GM12878 (cell line): ENCODE data around the gene SCG2. TPM values are rescaled to one million over a fixed set of nuclear protein-coding genes. Genes with fewer than 3 reads are reported as not detected.

Source experiments
- ATAC-seq: fragments of 200-7000 bp; cut with Tn5 transposase; 3 replicates; pipeline ENCODE4 v1.9.1; 2020; ENCODE audit warnings: mild to moderate bottlenecking, moderate library complexity
- BruUV-seq: library from RNA; stranded (reverse); fragments of 400-500 nt; replicated peaks from 2 replicates; lab custom pipeline; 2021; lab: Mats Ljungman, UMichigan
- CTCF ChIA-PET: fragments of 300-600 bp; sonication (Branson Sonifier 250); formaldehyde crosslinking; extraction: SDS; loops from one replicate; lab custom pipeline; 2021; ENCODE audit warnings: inconsistent platforms; lab: Yijun Ruan, JAX
- POLR2A ChIA-PET: fragments of 350-600 bp; formaldehyde crosslinking; extraction: SDS; loops from one replicate; lab custom pipeline; 2021; ENCODE audit warnings: inconsistent platforms; lab: Charles Lee
- RAD21 ChIA-PET: fragments of 300-600 bp; sonication (Branson Sonifier 250); formaldehyde crosslinking; loops from one replicate; lab custom pipeline; 2023; ENCODE audit warnings: antibody characterized with exemption; ENCODE audit not compliant: unreplicated experiment; lab: Charles Lee
- SMC1A ChIA-PET: fragments of 300-600 bp; sonication (Branson Sonifier 250); formaldehyde crosslinking; loops from one replicate; lab custom pipeline; 2023; ENCODE audit not compliant: unreplicated experiment, uncharacterized antibody; lab: Charles Lee
- DNase-seq: peaks from one replicate; pipeline ENCODE4 v3.0.0-alpha.2; 2011; ENCODE audit warnings: low read depth, low spot score
- FAIRE-seq: peaks from 3 replicates; lab custom pipeline; 2011; peaks lifted over from hg19 to GRCh38; lab: Jason Lieb, UNC
- H2AFZ ChIP-seq: 2 replicates; pipeline ENCODE4 v1.6.0; 2011; ENCODE audit warnings: low read depth, low read length, control low read depth; ENCODE audit not compliant: control insufficient read depth
- H3K27ac ChIP-seq: 2 replicates; pipeline ENCODE4 v1.5.1; 2011; ENCODE audit warnings: control low read depth; ENCODE audit not compliant: control insufficient read depth, insufficient read depth
- H3K27me3 ChIP-seq, 2 experiments: replicated peaks in 1 of 2; 2 replicates each; pipeline versions ENCODE4 v1.6.0 to v1.6.1; 2011; ENCODE audit warnings: low read length in 1 of 2; ENCODE audit not compliant: control insufficient read depth in 2 of 2, insufficient read depth in 2 of 2
- H3K36me3 ChIP-seq, 2 experiments: 2 replicates each; pipeline ENCODE4 v1.5.1; 2011; ENCODE audit warnings: low read length in 1 of 2; ENCODE audit not compliant: control insufficient read depth in 2 of 2, insufficient read depth in 2 of 2
- H3K4me1 ChIP-seq: 2 replicates; pipeline ENCODE4 v1.6.1; 2011; ENCODE audit warnings: mild to moderate bottlenecking, low read length, moderate library complexity, mixed read lengths; ENCODE audit not compliant: control insufficient read depth, insufficient read depth
- H3K4me2 ChIP-seq: 2 replicates; pipeline ENCODE4 v1.6.0; 2011; ENCODE audit warnings: control low read depth; ENCODE audit not compliant: control insufficient read depth, insufficient read depth
- H3K4me3 ChIP-seq: fragments of 200-600 bp; sonication (generic); 2 replicates; pipeline ENCODE4 v1.5.1; 2016
- H3K79me2 ChIP-seq: 2 replicates; pipeline ENCODE4 v1.6.0; 2011; ENCODE audit warnings: low read length; ENCODE audit not compliant: control insufficient read depth, insufficient read depth
- H3K9ac ChIP-seq: 2 replicates; pipeline ENCODE4 v1.8.0; 2011; ENCODE audit warnings: low read length, control low read depth, mixed read lengths; ENCODE audit not compliant: control insufficient read depth, insufficient read depth
- H3K9me3 ChIP-seq: replicated peaks from 3 replicates; pipeline ENCODE4 v1.5.1; 2011; ENCODE audit warnings: mild to moderate bottlenecking, low read length; ENCODE audit not compliant: control insufficient read depth, insufficient read depth
- H4K20me1 ChIP-seq: 2 replicates; pipeline ENCODE4 v1.6.0; 2011; ENCODE audit not compliant: control insufficient read depth, insufficient read depth
- BCL3 ChIP-seq: IDR thresholded peaks from 2 replicates; pipeline ENCODE4 v1.6.1; 2011; ENCODE audit warnings: borderline replicate concordance, low read depth, mild to moderate bottlenecking, moderate library complexity, low read length; ENCODE audit not compliant: insufficient read depth, poor library complexity, severe bottlenecking
- BMI1 ChIP-seq: fragments of 450-650 bp; IDR thresholded peaks from 2 replicates; pipeline ENCODE4 v1.6.1; 2016; ENCODE audit warnings: mild to moderate bottlenecking, moderate library complexity, borderline replicate concordance
- CHD4 ChIP-seq: fragments of 200-600 bp; sonication (generic); IDR thresholded peaks from 2 replicates; pipeline ENCODE4 v1.6.1; 2016; ENCODE audit warnings: mild to moderate bottlenecking
- E2F8 ChIP-seq: fragments of 450-650 bp; IDR thresholded peaks from 2 replicates; pipeline ENCODE4 v1.6.1; 2018; ENCODE audit warnings: mild to moderate bottlenecking, low read depth, moderate library complexity; ENCODE audit not compliant: partially characterized antibody
- GABPA ChIP-seq: IDR thresholded peaks from 2 replicates; pipeline ENCODE4 v1.6.1; 2014; ENCODE audit warnings: antibody characterized with exemption, low read depth, mild to moderate bottlenecking, inconsistent platforms
- HDAC6 ChIP-seq: fragments of 200-600 bp; sonication (generic); IDR thresholded peaks from one replicate; pipeline ENCODE4 v1.8.0; 2017; ENCODE audit warnings: antibody characterized with exemption; ENCODE audit not compliant: unreplicated experiment
- IKZF2 ChIP-seq, 2 experiments: fragments of 450-650 bp; IDR thresholded peaks; 2 replicates each; pipeline ENCODE4 v1.6.1; 2017; ENCODE audit warnings: mild to moderate bottlenecking in 2 of 2, moderate library complexity in 2 of 2
- KDM1A ChIP-seq: fragments of 200-600 bp; sonication (generic); IDR thresholded peaks from 2 replicates; pipeline ENCODE4 v1.6.1; 2016; ENCODE audit warnings: borderline replicate concordance
- PAX5 ChIP-seq: IDR thresholded peaks from 2 replicates; pipeline ENCODE4 v1.6.1; 2011; ENCODE audit warnings: low read depth, low read length, borderline replicate concordance
- RAD21 ChIP-seq: IDR thresholded peaks from 2 replicates; pipeline ENCODE4 v1.6.1; 2011; ENCODE audit warnings: mild to moderate bottlenecking, low read depth, low read length, moderate library complexity; ENCODE audit not compliant: insufficient read depth
- RAD51 ChIP-seq: fragments of 450-650 bp; IDR thresholded peaks from 2 replicates; pipeline ENCODE4 v1.6.1; 2016; ENCODE audit warnings: moderate library complexity, mild to moderate bottlenecking, inconsistent platforms
- RB1 ChIP-seq: fragments of 450-650 bp; formaldehyde crosslinking; IDR thresholded peaks from 2 replicates; pipeline ENCODE4 v1.6.1; 2017; ENCODE audit warnings: mild to moderate bottlenecking, borderline replicate concordance
- TAF1 ChIP-seq: IDR thresholded peaks from 2 replicates; pipeline ENCODE4 v1.6.1; 2011; ENCODE audit warnings: mild to moderate bottlenecking, low read depth, low read length, borderline replicate concordance
- ZNF24 ChIP-seq: fragments of 450-650 bp; IDR thresholded peaks from 2 replicates; pipeline ENCODE4 v1.6.1; 2017; ENCODE audit warnings: antibody characterized with exemption, mild to moderate bottlenecking
- ZNF622 ChIP-seq: fragments of 450-650 bp; IDR thresholded peaks from 2 replicates; pipeline ENCODE4 v1.6.1; 2017; ENCODE audit warnings: mild to moderate bottlenecking, inconsistent platforms
- WGBS: methylation state at CpG from one replicate; pipeline ENCODE4 v1.1.6; 2016; ENCODE audit warnings: low lambda C conversion rate; ENCODE audit not compliant: insufficient replicate concordance, insufficient coverage; ENCODE audit errors: missing lambda C conversion rate; 5-methylcytosine and 5-hydroxymethylcytosine counted together
- in situ Hi-C: fragments of 300-500 bp; cut with MboI; formaldehyde crosslinking; loops from 9 replicates; pipeline ENCODE4 v1.14.3; 2018; ENCODE audit warnings: mixed read lengths
- intact Hi-C: fragments of 100-400 bp; cut with micrococcal nuclease; formaldehyde crosslinking; loops from one replicate; pipeline ENCODE4 v1.14.2; 2022; ENCODE audit not compliant: unreplicated experiment
- polyA plus RNA-seq, 11 experiments: library from polyadenylated mRNA; depleted of rRNA in 4 of 11; unstranded in 6 of 11; stranded (reverse) in 5 of 11; fragments of >200 nt; fragmentation: Nextera tagmentation in 4 of 11; fragmentation: Illumina TruSeq in 1 of 11; extraction: Ambion mirVana in 4 of 11; extraction: Trizol in 1 of 11; gene quantifications; 1 replicate in 1 of 11; 2 replicates in 10 of 11; pipeline versions ENCODE4 v1.2.1 to v1.2.3, GENCODE V29; 2011 to 2016; ENCODE audit warnings: inconsistent platforms in 2 of 11, missing spikeins in 2 of 11, low read depth in 1 of 11
- total RNA-seq, 4 experiments: library from RNA; depleted of rRNA in 3 of 4; stranded (reverse); fragments of >200 nt in 3 of 4; fragmentation: Illumina TruSeq in 1 of 4; extraction: Trizol in 1 of 4; gene quantifications; 2 replicates each; pipeline versions ENCODE4 v1.2.1 to v1.2.3, GENCODE V29; 2013 to 2021
- TF ChIP-seq, protein P1 (sequence below): fragments of 450-650 bp; IDR thresholded peaks from 2 replicates; pipeline ENCODE4 v1.6.1; 2017; ENCODE audit warnings: mild to moderate bottlenecking, moderate library complexity
- TF ChIP-seq, protein P2 (sequence below): IDR thresholded peaks from 2 replicates; pipeline ENCODE4 v1.6.1; 2011; ENCODE audit warnings: low read depth, low read length, improper control_type of control experiment, borderline replicate concordance

The SCG2 gene
- total and polyA plus RNA-seq, 10 of the 15 experiments (the other 5 are each of a cell fraction or from before 2014, with no cell fraction given), result 0.05 TPM; not detected in 9

DNA sequence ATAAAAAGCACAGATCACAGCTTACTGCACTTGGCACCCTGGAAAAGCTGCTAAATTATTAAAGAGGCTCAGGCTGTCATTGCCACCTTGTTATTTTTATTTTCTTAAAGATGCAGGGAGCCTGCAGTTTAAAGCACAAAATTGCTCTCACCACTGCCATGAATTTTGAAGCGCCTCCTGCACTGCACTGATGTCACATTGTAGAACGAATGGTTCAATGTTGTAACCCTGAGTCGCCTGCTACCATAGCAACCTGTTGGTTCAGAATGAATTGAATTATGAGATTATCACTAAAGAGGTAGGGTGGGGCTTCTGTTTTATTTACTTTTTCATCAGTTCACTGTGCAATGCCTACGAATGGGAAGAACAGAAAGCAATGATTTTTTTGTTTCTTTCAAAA is 16.5 kb downstream of the SCG2 start:
- Histone ChIP-seq H3K79me2 (no peaks in the 10 kb centered on the region), H3K4me1 (no peaks in the 10 kb centered on the region), H3K27ac (no peak overlapping the region), H4K20me1 (no peaks in the 10 kb centered on the region), H3K36me3 (no peaks in the 10 kb centered on the region), H2AFZ (no peak overlapping the region), H3K9me3 (no peaks in the 10 kb centered on the region), H3K4me2 (no peak overlapping the region), H3K27me3 (no peaks in the 10 kb centered on the region; a peak in 1 of 4 replicates), H3K9ac (no peak overlapping the region), H3K4me3 (no peak overlapping the region)
- CTCF ChIA-PET, result interaction anchor here (1.1 kb wide), 1 partner anchor 16 kb away, joined by 3 read pairs; no protein-coding TSS in a partner anchor
- ATAC-seq, result no peak
- BruUV-seq, result no TSS peak
- no peak for DNase-seq
- 39% methylated on average over 4 of the region's 4 CpGs for WGBS
- FAIRE-seq, result no peak
- in situ Hi-C loops (no loop called here), intact Hi-C loops (no loop called here)
- SMC1A ChIA-PET, result no interaction called here
- RAD21 ChIA-PET, result no interaction called here
- POLR2A ChIA-PET, result no interaction called here
- TF ChIP-seq RB1 (no peak), ZNF622 (no peak), CHD4 (no peak), ZNF24 (no peak), TAF1 (no peak), BCL3 (no peak), E2F8 (no peak), RAD51 (no peak), IKZF2 (IDR thresholded peaks at IDR 0.05) (no peak), RAD21 (no peak), HDAC6 (no peak), BMI1 (no peak), KDM1A (no peak), PAX5 (no peak), GABPA (no peak)
- TF ChIP-seq, protein P1, sequence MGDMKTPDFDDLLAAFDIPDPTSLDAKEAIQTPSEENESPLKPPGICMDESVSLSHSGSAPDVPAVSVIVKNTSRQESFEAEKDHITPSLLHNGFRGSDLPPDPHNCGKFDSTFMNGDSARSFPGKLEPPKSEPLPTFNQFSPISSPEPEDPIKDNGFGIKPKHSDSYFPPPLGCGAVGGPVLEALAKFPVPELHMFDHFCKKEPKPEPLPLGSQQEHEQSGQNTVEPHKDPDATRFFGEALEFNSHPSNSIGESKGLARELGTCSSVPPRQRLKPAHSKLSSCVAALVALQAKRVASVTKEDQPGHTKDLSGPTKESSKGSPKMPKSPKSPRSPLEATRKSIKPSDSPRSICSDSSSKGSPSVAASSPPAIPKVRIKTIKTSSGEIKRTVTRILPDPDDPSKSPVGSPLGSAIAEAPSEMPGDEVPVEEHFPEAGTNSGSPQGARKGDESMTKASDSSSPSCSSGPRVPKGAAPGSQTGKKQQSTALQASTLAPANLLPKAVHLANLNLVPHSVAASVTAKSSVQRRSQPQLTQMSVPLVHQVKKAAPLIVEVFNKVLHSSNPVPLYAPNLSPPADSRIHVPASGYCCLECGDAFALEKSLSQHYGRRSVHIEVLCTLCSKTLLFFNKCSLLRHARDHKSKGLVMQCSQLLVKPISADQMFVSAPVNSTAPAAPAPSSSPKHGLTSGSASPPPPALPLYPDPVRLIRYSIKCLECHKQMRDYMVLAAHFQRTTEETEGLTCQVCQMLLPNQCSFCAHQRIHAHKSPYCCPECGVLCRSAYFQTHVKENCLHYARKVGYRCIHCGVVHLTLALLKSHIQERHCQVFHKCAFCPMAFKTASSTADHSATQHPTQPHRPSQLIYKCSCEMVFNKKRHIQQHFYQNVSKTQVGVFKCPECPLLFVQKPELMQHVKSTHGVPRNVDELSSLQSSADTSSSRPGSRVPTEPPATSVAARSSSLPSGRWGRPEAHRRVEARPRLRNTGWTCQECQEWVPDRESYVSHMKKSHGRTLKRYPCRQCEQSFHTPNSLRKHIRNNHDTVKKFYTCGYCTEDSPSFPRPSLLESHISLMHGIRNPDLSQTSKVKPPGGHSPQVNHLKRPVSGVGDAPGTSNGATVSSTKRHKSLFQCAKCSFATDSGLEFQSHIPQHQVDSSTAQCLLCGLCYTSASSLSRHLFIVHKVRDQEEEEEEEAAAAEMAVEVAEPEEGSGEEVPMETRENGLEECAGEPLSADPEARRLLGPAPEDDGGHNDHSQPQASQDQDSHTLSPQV, result no peak
- TF ChIP-seq, protein P2, sequence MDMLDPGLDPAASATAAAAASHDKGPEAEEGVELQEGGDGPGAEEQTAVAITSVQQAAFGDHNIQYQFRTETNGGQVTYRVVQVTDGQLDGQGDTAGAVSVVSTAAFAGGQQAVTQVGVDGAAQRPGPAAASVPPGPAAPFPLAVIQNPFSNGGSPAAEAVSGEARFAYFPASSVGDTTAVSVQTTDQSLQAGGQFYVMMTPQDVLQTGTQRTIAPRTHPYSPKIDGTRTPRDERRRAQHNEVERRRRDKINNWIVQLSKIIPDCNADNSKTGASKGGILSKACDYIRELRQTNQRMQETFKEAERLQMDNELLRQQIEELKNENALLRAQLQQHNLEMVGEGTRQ, result no peak
